ENCODE measurements around the gene SPAG9.

The SPAG9 gene

GRCh38 chr17:51120739-51121619 lies at the start of gene SPAG9:
SPAG9 (minus strand) TSS chr17:51120868; CDS start chr17:51120656, 212 bp downstream.
- peak; percentile 98 for DNase-seq (ENCODE audit: low read depth)

- no peak for DNase-seq (ENCODE audit: low read depth)
Measured at GRCh38 chr17:51169340-51169739, 48.7 kb upstream of the SPAG9 start.

GRCh38 chr17:51166987-51167931 lies 46.6 kb upstream of the SPAG9 start:
- DNase-seq (ENCODE audit: low read depth), result no peak

GRCh38 chr17:51166198-51166986 lies 45.7 kb upstream of the SPAG9 start, which contains the start of gene NME2:
NME2 (plus strand) TSS chr17:51166411; CDS start chr17:51166831, 420 bp downstream.
- DNase-seq (ENCODE audit: low read depth), result peak; percentile 83

- no peak for DNase-seq (ENCODE audit: low read depth)
Measured at GRCh38 chr17:51165680-51166197, 45.1 kb upstream of the SPAG9 start.

GRCh38 chr17:51164911-51165679 lies 44.4 kb upstream of the SPAG9 start:
- no peak for DNase-seq (ENCODE audit: low read depth)

- DNase-seq (ENCODE audit: low read depth), result no peak
Measured at GRCh38 chr17:51161541-51161940, 40.9 kb upstream of the SPAG9 start.

GRCh38 chr17:51159604-51160003 lies 38.9 kb upstream of the SPAG9 start:
- DNase-seq (ENCODE audit: low read depth), result no peak

- no peak for DNase-seq (ENCODE audit: low read depth)
Measured at GRCh38 chr17:51155416-51155815, 34.7 kb upstream of the SPAG9 start.

GRCh38 chr17:51154176-51154575 lies 33.5 kb upstream of the SPAG9 start:
- no peak for DNase-seq (ENCODE audit: low read depth)

GRCh38 chr17:51153210-51154072 lies 32.8 kb upstream of the SPAG9 start, which contains the start of gene NME1:
NME1 (plus strand) TSS chr17:51153559; CDS start chr17:51155655, 2,096 bp downstream.
- DNase-seq (ENCODE audit: low read depth), result peak; percentile 99

- DNase-seq (ENCODE audit: low read depth), result no peak
Measured at GRCh38 chr17:51152766-51153209, 32.1 kb upstream of the SPAG9 start.

GRCh38 chr17:51150932-51151331 lies 30.3 kb upstream of the SPAG9 start:
- DNase-seq (ENCODE audit: low read depth), result no peak

- no peak for DNase-seq (ENCODE audit: low read depth)
Measured at GRCh38 chr17:51149163-51149562, 28.5 kb upstream of the SPAG9 start.

- no peak for DNase-seq (ENCODE audit: low read depth)
Measured at GRCh38 chr17:51147650-51148049, 27.0 kb upstream of the SPAG9 start.

- no peak for DNase-seq (ENCODE audit: low read depth)
Measured at GRCh38 chr17:51144266-51145022, 23.8 kb upstream of the SPAG9 start.

GRCh38 chr17:51142597-51142996 lies 21.9 kb upstream of the SPAG9 start:
- DNase-seq (ENCODE audit: low read depth), result no peak

- DNase-seq (ENCODE audit: low read depth), result no peak
Measured at GRCh38 chr17:51135956-51136355, 15.3 kb upstream of the SPAG9 start.

GRCh38 chr17:51133365-51133764 lies 12.7 kb upstream of the SPAG9 start:
- no peak for DNase-seq (ENCODE audit: low read depth)
